CD4-positive, CD25-positive, alpha-beta regulatory T cell (primary cell): Measurements from ENCODE around the gene AKT1. TPM values are rescaled to one million over a fixed set of nuclear protein-coding genes. Genes with fewer than 3 reads are reported as not detected.
"Not testable (repeated sequence)": the region's sequence is repeated elsewhere in the genome, so short reads cannot be mapped to it uniquely, and the experiment has no call there.

Experiments used
- ATAC-seq, 2 donors: fragments of 150-1000 bp; cut with Tn5 transposase; one replicate each; pipeline ENCODE4 v1.10.0; 2021; ENCODE audit warnings: low read depth in 2 of 2, moderate number of reproducible peaks in 2 of 2, moderate library complexity in 1 of 2
- DNase-seq, 3 donors: peaks; one replicate each; pipeline versions ENCODE4 v3.0.0 to v3.0.0-alpha.2; 2012 to 2022; ENCODE audit warnings: mixed read lengths in 1 of 3
- H3K27ac ChIP-seq: one replicate; pipeline ENCODE4 v1.7.0; 2013; ENCODE audit warnings: mild to moderate bottlenecking, low read length; ENCODE audit not compliant: insufficient read depth, poor library complexity, severe bottlenecking
- H3K27me3 ChIP-seq: one replicate; pipeline ENCODE4 v1.7.0; 2013; ENCODE audit warnings: low read length; ENCODE audit not compliant: control insufficient read depth, insufficient read depth
- H3K36me3 ChIP-seq: one replicate; pipeline ENCODE4 v1.7.0; 2013; ENCODE audit warnings: mild to moderate bottlenecking, low read length, moderate library complexity; ENCODE audit not compliant: control insufficient read depth, insufficient read depth
- H3K4me1 ChIP-seq: 2 replicates; pipeline ENCODE4 v1.7.0; 2013; ENCODE audit warnings: mild to moderate bottlenecking, low read length; ENCODE audit not compliant: insufficient read depth, control insufficient read depth, poor library complexity, severe bottlenecking
- H3K4me3 ChIP-seq: one replicate; pipeline ENCODE4 v1.7.0; 2013; ENCODE audit warnings: low read depth, mild to moderate bottlenecking, low read length, moderate library complexity
- H3K9me3 ChIP-seq, 2 experiments: 1 replicate in 1 of 2; 2 replicates in 1 of 2; pipeline ENCODE4 v1.7.0; 2013; ENCODE audit warnings: low read length in 2 of 2, mild to moderate bottlenecking in 1 of 2, moderate library complexity in 1 of 2; ENCODE audit not compliant: control insufficient read depth in 2 of 2
- H3K27ac Mint-ChIP-seq, 3 donors: one replicate each; pipeline ENCODE4 v1.8.0; 2020 to 2022; ENCODE audit warnings: mild to moderate bottlenecking in 3 of 3, mixed read lengths in 3 of 3, moderate library complexity in 2 of 3
- H3K27me3 Mint-ChIP-seq: one replicate; pipeline ENCODE4 v1.8.0; 2022; ENCODE audit warnings: mild to moderate bottlenecking, mixed read lengths
- H3K36me3 Mint-ChIP-seq: one replicate; pipeline ENCODE4 v1.8.0; 2020; ENCODE audit warnings: mixed read lengths
- H3K4me1 Mint-ChIP-seq, 4 donors: one replicate each; pipeline ENCODE4 v1.8.0; 2020 to 2022; ENCODE audit warnings: mixed read lengths in 4 of 4, mild to moderate bottlenecking in 1 of 4
- H3K4me3 Mint-ChIP-seq, 4 donors: one replicate each; pipeline ENCODE4 v1.8.0; 2020 to 2022; ENCODE audit warnings: mild to moderate bottlenecking in 4 of 4, mixed read lengths in 4 of 4, moderate library complexity in 3 of 4
- H3K9me3 Mint-ChIP-seq, 7 donors: one replicate each; pipeline ENCODE4 v1.8.0; 2020 to 2022; ENCODE audit warnings: mixed read lengths in 7 of 7, mild to moderate bottlenecking in 3 of 7, moderate library complexity in 2 of 7
- polyA plus RNA-seq, 4 donors: library from polyadenylated mRNA; unstranded; fragments of 300-500 nt; fragmentation: Illumina TruSeq; gene quantifications; one replicate each; pipeline ENCODE4 v1.2.3, GENCODE V29; 2021
- total RNA-seq: library from RNA; stranded (reverse); gene quantifications from one replicate; pipeline ENCODE4 v1.2.3, GENCODE V29; 2022

Gene AKT1
- total and polyA plus RNA-seq, 5 donors from 2014 or later: 6.3 to 86.0 (median 16.5) TPM

DNA sequence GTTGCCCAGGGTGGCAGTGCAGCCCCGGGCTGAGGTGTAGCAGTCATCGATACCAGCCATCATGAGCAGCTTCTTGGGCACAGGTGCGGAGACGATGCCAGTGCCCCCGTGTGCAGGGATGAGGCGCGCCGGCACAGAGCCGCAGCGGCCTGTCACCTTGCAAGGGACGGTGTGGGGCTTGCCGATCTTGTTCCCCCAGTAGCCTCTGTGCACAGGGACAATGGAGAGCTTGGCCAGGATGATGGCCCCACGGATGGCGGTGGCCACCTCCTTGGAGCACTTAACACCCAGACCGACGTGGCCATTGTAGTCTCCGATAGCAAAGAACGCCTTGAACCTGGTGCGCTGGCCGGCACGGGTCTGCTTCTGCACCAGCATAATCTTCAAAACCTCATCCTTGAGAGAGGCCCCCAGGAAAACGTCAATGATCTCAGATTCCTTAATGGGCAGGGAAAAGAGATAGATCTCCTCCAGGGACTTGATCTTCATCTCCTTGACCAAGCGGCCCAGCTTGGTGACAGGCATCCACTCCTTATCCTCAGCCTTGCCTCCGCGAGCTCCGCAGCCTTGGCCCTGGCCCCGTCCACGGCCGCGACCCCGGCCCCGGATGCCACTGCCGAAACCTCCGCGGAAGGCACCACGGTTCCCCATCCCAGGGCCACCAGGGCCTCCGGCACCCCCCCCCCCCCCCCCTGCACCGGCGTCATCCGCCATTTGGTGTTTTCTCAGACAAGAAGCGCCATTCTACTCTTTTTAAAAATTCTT is 40.8 kb upstream of the AKT1 start:
- H3K27ac ChIP-seq, H3K9me3 Mint-ChIP-seq, H3K4me3 ChIP-seq, ATAC-seq, H3K36me3 ChIP-seq, H3K27me3 ChIP-seq, H3K27ac Mint-ChIP-seq, H3K9me3 ChIP-seq, H3K4me3 Mint-ChIP-seq, H3K36me3 Mint-ChIP-seq, DNase-seq, H3K4me1 ChIP-seq, H3K4me1 Mint-ChIP-seq: not testable (repeated sequence)
- H3K27me3 Mint-ChIP-seq: peaks cover 18% of the 10 kb centered on the region

- no peaks in the 10 kb centered on the region for H3K9me3 Mint-ChIP-seq
- peaks cover 19% of the 10 kb centered on the region for H3K27me3 Mint-ChIP-seq
Measured at GRCh38 chr14:104830781-104831180, 35.2 kb upstream of the AKT1 start.

DNA sequence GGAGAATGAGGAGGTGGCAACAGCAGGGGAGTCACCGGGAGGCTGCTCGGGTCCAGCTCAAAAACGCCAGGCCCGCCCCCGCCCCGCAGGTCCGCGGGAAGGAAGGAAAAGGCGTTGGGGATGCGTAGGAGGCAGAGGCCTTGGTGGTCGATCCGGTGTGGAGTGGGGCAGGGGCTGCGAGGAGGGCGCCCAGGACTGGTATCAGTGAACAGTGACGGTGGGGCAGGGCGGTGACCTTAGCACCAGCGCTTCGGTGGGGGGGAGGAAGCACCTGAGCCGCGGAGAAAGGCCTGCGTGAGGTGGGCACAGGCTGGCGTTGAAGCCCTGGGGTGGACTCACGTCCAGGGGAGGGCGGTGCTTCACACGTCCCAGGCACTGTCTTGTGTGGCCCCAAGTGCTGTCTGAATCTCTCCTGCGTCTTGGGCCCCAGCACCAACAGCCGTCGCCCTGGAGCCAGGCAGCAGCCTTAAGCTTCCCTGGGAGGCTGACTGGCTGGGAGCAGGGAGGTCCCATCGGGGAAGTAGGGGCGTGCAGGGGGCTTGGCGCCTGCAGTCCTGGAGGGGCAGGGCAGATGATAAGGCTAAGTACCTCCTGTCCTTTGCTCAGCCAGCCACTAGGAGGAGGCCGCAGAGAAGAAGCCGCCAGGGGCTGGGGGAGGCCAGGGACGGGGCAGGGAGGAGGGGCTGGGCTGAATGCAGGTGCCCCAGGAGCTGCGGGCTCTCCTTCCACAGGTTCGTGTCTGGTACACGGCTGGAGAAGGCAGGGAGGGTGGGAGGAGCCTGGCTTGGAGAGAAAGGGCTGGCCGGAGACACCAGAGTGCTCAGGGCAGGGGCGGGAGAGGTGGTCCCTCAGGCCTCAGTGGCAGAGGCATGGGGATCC is 31.9 kb upstream of the AKT1 start:
- peak overlapping the region in 2 of 3 donors; percentile 17 to 76 for H3K27ac Mint-ChIP-seq
- H3K27ac ChIP-seq: no peak overlapping the region
- H3K27me3 Mint-ChIP-seq: peaks cover 23% of the 10 kb centered on the region
- ATAC-seq (peak; percentile 49 to 51), DNase-seq (peak; percentile 48 to 60 (median 52))
- no peaks in the 10 kb centered on the region for H3K36me3 ChIP-seq
- peaks cover 2 to 28% (median 9%) of the 10 kb centered on the region in 4 donors for H3K4me1 Mint-ChIP-seq
- H3K36me3 Mint-ChIP-seq: no peaks in the 10 kb centered on the region
- H3K4me1 ChIP-seq: peaks cover 19% of the 10 kb centered on the region
- no peaks in the 10 kb centered on the region for H3K9me3 ChIP-seq
- peaks cover 7% of the 10 kb centered on the region for H3K27me3 ChIP-seq
- peak overlapping the region; percentile 75 to 91 (median 82) for H3K4me3 Mint-ChIP-seq
- peaks cover 0 to 5% (median 0%) of the 10 kb centered on the region in 7 donors for H3K9me3 Mint-ChIP-seq
- no peak overlapping the region for H3K4me3 ChIP-seq

More at GRCh38 chr14:104830781-104831180, 35.2 kb upstream of the AKT1 start:
- no peaks in the 10 kb centered on the region for H3K9me3 ChIP-seq
- Mint-ChIP-seq H3K4me1 (peaks cover 0 to 12% (median 6%) of the 10 kb centered on the region in 4 donors), H3K36me3 (no peaks in the 10 kb centered on the region), H3K4me3 (no peak overlapping the region), H3K27ac (no peak overlapping the region)
- H3K27ac ChIP-seq: no peak overlapping the region
- no peak for ATAC-seq
- H3K27me3 ChIP-seq: no peaks in the 10 kb centered on the region
- H3K4me1 ChIP-seq: peaks cover 16% of the 10 kb centered on the region
- H3K4me3 ChIP-seq: no peak overlapping the region
- no peak for DNase-seq
- H3K36me3 ChIP-seq: no peaks in the 10 kb centered on the region

GRCh38 chr14:104826861-104827176 is 31.3 kb upstream of the AKT1 start:
- Mint-ChIP-seq H3K4me3 (peak overlapping the region; percentile 75 to 91 (median 82)), H3K4me1 (peaks cover 2 to 28% (median 9%) of the 10 kb centered on the region in 4 donors), H3K36me3 (no peaks in the 10 kb centered on the region), H3K9me3 (peaks cover 0 to 5% (median 0%) of the 10 kb centered on the region in 7 donors), H3K27ac (peak overlapping the region in 2 of 3 donors; percentile 17 to 76), H3K27me3 (peaks cover 18% of the 10 kb centered on the region)
- no peak for DNase-seq
- Histone ChIP-seq H3K4me3 (no peak overlapping the region), H3K9me3 (no peaks in the 10 kb centered on the region), H3K4me1 (peaks cover 19% of the 10 kb centered on the region), H3K27ac (no peak overlapping the region), H3K36me3 (no peaks in the 10 kb centered on the region), H3K27me3 (peaks cover 7% of the 10 kb centered on the region)
- ATAC-seq: no peak

GRCh38 chr14:104826189-104826860 is 30.8 kb upstream of the AKT1 start:
- Histone ChIP-seq H3K4me3 (peak overlapping the region; percentile 67), H3K27ac (peak overlapping the region; percentile 1), H3K9me3 (no peaks in the 10 kb centered on the region), H3K27me3 (peaks cover 7% of the 10 kb centered on the region), H3K36me3 (no peaks in the 10 kb centered on the region), H3K4me1 (peaks cover 19% of the 10 kb centered on the region)
- Mint-ChIP-seq H3K4me1 (peaks cover 2 to 28% (median 9%) of the 10 kb centered on the region in 4 donors), H3K9me3 (peaks cover 0 to 5% (median 0%) of the 10 kb centered on the region in 7 donors), H3K27me3 (peaks cover 18% of the 10 kb centered on the region), H3K27ac (peak overlapping the region in 1 of 3 donors; percentile 5), H3K4me3 (peak overlapping the region; percentile 85 to 89 (median 87)), H3K36me3 (no peaks in the 10 kb centered on the region)
- peak; percentile 85 to 93 (median 92) for DNase-seq
- peak; percentile 94 to 95 for ATAC-seq

GRCh38 chr14:104824353-104824997 is 28.9 kb upstream of the AKT1 start:
- H3K4me3 ChIP-seq: no peak overlapping the region
- Mint-ChIP-seq H3K27me3 (peaks cover 15% of the 10 kb centered on the region), H3K4me3 (peak overlapping the region in 3 of 4 donors; percentile 71 to 87 (median 87)), H3K27ac (peak overlapping the region; percentile 41 to 91 (median 60)), H3K36me3 (no peaks in the 10 kb centered on the region), H3K9me3 (peaks cover 0 to 5% (median 0%) of the 10 kb centered on the region in 7 donors), H3K4me1 (peaks cover 2 to 28% (median 9%) of the 10 kb centered on the region in 4 donors)
- H3K4me1 ChIP-seq: peaks cover 19% of the 10 kb centered on the region
- DNase-seq: no peak
- peaks cover 7% of the 10 kb centered on the region for H3K27me3 ChIP-seq
- no peak for ATAC-seq
- H3K27ac ChIP-seq: no peak overlapping the region
- H3K9me3 ChIP-seq: no peaks in the 10 kb centered on the region
- H3K36me3 ChIP-seq: no peaks in the 10 kb centered on the region
